PFSK-1 (cell line): ENCODE measurements around the gene ZNF384.

Source experiments
- FOXP2 ChIP-seq: optimal IDR thresholded peaks from 2 replicates; pipeline ENCODE3; 2011; ENCODE audit warnings: borderline replicate concordance, control low read depth, inconsistent platforms; ENCODE audit not compliant: insufficient read depth; ENCODE audit errors: extremely low read length, extremely low read depth
- POLR2AphosphoS5 ChIP-seq: IDR thresholded peaks from 2 replicates; pipeline ENCODE4 v1.6.1; 2012; ENCODE audit warnings: low read depth, mild to moderate bottlenecking, control low read depth, low read length, moderate library complexity
- REST ChIP-seq, 2 experiments: IDR thresholded peaks; 2 replicates each; pipeline versions ENCODE4 v1.6.1 to v1.8.0; 2011 to 2012; ENCODE audit warnings: low read depth in 2 of 2, low read length in 2 of 2, control low read depth in 1 of 2, inconsistent platforms in 1 of 2, mild to moderate bottlenecking in 1 of 2, moderate library complexity in 1 of 2; ENCODE audit not compliant: insufficient read depth in 1 of 2
- SIN3A ChIP-seq: IDR thresholded peaks from 2 replicates; pipeline ENCODE4 v1.6.1; 2012; ENCODE audit warnings: mild to moderate bottlenecking, low read length, moderate library complexity, borderline replicate concordance; ENCODE audit not compliant: insufficient read depth
- TAF1 ChIP-seq: IDR thresholded peaks from 2 replicates; pipeline ENCODE4 v1.6.1; 2012; ENCODE audit warnings: low read length, control low read depth, borderline replicate concordance; ENCODE audit not compliant: insufficient read depth

Gene ZNF384

GRCh38 chr12:6730169-6730568 lies 41.0 kb upstream of the ZNF384 start:
- TF ChIP-seq TAF1 (no peak), REST (IDR thresholded peaks at IDR 0.05; ENCODE audit: insufficient read depth in 1 of 2, low read depth in 2 of 2, low read length in 2 of 2) (no peak), SIN3A (no peak)

DNA sequence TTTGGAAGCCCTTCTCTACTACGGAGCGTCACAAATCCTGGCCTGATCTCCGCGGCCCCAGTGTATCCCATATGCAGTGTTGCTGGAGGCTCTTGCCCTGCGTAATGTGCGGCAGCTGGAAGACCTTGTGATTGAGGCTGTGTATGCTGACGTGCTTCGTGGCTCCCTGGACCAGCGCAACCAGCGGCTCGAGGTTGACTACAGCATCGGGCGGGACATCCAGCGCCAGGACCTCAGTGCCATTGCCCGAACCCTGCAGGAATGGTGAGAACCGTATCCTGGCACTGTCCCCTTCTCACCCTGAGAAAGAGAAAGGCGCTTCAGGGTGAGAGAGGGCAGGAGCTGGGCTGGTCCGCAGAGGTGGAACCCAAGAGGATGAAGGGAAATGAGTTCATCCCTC lies 40.0 kb upstream of the ZNF384 start:
- TF ChIP-seq SIN3A, result no peak
- TF ChIP-seq TAF1, result no peak
- TF ChIP-seq FOXP2, result no peak
- TF ChIP-seq POLR2AphosphoS5, result no peak
- no peak for TF ChIP-seq REST (IDR thresholded peaks at IDR 0.05; ENCODE audit: insufficient read depth in 1 of 2, low read depth in 2 of 2, low read length in 2 of 2)

GRCh38 chr12:6725350-6725749 lies 36.2 kb upstream of the ZNF384 start:
- TF ChIP-seq FOXP2, result no peak
- no peak for TF ChIP-seq REST (IDR thresholded peaks at IDR 0.05; ENCODE audit: insufficient read depth in 1 of 2, low read depth in 2 of 2, low read length in 2 of 2)
- no peak for TF ChIP-seq TAF1
- no peak for TF ChIP-seq POLR2AphosphoS5
- no peak for TF ChIP-seq SIN3A

DNA sequence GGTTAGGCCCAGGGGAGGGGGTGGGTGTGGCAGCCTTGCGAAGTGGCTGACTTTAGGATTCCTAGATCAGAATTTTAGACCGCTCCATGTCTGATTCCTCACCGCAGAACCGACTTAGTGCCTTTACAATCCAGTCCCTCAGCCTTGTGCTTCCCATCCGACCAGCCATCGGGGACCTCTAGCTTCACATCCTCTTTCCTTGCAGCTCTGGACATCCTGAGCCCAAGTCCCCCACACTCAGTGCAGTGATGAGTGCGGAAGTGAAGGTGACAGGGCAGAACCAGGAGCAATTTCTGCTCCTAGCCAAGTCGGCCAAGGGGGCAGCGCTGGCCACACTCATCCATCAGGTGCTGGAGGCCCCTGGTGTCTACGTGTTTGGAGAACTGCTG lies 35.2 kb upstream of the ZNF384 start:
- TF ChIP-seq FOXP2, result no peak
- no peak for TF ChIP-seq SIN3A
- 0 out of 2 replicates have a peak, but pooled peaks have one; percentile 5 for TF ChIP-seq POLR2AphosphoS5
- TF ChIP-seq TAF1, result no peak

- peak; percentile 67; the same call in 1 of the 2 replicates for TF ChIP-seq TAF1
- peak; percentile 79 for TF ChIP-seq FOXP2
- TF ChIP-seq REST (IDR thresholded peaks at IDR 0.05; ENCODE audit: insufficient read depth in 1 of 2, low read depth in 2 of 2, low read length in 2 of 2), result peak in 1 of 2 experiments; percentile 45; a peak in 2 of 4 replicates
- peak; percentile 85; the same call in 1 of the 2 replicates for TF ChIP-seq SIN3A
- peak; percentile 69; the same call in 1 of the 2 replicates for TF ChIP-seq POLR2AphosphoS5
Measured at GRCh38 chr12:6723607-6724408, 34.6 kb upstream of the ZNF384 start, which contains the start of gene COPS7A. Gene COPS7A, plus strand, starts transcription at chr12:6724046. Its CDS starts 611 bp downstream, at chr12:6724657.
